ENCODE results near the gene UGT2A2. TPM values are rescaled to one million over a fixed set of nuclear protein-coding genes. Genes with fewer than 3 reads are reported as not detected.

Gene UGT2A2
- total and polyA plus RNA-seq, 2 experiments from 2014 or later, result not detected

DNA sequence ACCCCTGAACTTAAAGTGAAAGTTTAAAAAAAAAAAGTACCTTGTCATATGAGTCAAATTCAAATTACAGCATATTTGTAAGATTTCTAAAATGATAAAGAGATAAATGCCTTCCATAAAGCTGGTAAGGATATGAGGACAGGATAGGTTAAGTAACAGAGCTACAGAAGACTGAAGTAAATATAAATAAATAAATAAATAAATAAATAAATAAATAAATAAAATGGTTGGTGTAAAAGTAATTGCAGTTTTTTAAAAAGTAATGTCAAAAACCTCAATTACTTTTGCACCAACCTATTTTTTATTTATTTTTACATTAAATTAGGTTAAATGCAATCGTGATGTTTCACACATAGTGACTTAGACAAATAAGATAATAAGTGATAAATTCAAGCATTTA is 62.2 kb downstream of the UGT2A2 start:
- H3K36me3 Mint-ChIP-seq (ENCODE audit: low read depth), result no peaks in the 10 kb centered on the region
- H3K4me1 Mint-ChIP-seq, result no peaks in the 10 kb centered on the region

More for the DNA sequence above, 62.2 kb downstream of the UGT2A2 start:
- no peak for DNase-seq (ENCODE audit: low spot score)
- no peaks in the 10 kb centered on the region for H4K20me1 ChIP-seq (replicated peaks; ENCODE audit: insufficient read depth)
- H3K9me3 Mint-ChIP-seq, result no peaks in the 10 kb centered on the region; the same call in 2 of the 3 replicates
- H3K27ac Mint-ChIP-seq, result no peak overlapping the region
- H3K9me2 ChIP-seq (ENCODE audit: insufficient read depth), result no peaks in the 10 kb centered on the region
- H3K4me2 ChIP-seq, result no peak overlapping the region
- H3K79me2 ChIP-seq (replicated peaks; ENCODE audit: insufficient read depth), result no peaks in the 10 kb centered on the region
- H3K4me3 Mint-ChIP-seq, result no peak overlapping the region
- TF ChIP-seq EZH2 (IDR thresholded peaks at IDR 0.05; ENCODE audit: low read depth, unreplicated experiment) (no peak), ZNF114 (CRISPR knock-in tag; IDR thresholded peaks at IDR 0.05) (no peak), REST (IDR thresholded peaks at IDR 0.05; ENCODE audit: unreplicated experiment) (no peak), NANOG (IDR thresholded peaks at IDR 0.05; ENCODE audit: borderline replicate concordance) (no peak), CTCF (conservative IDR thresholded peaks at IDR 0.05; ENCODE audit: low read depth in 2 of 2) (no peak), EZH2phosphoT487 (IDR thresholded peaks at IDR 0.05; ENCODE audit: unreplicated experiment) (no peak), CREB1 (CRISPR knock-in tag; IDR thresholded peaks at IDR 0.05; ENCODE audit: low read depth) (no peak)
- H2AFZ ChIP-seq, result no peak overlapping the region
- H3K27me3 Mint-ChIP-seq (ENCODE audit: insufficient read depth, low read depth, poor library complexity), result no peaks in the 10 kb centered on the region
- no peak for ATAC-seq
- no peaks in the 10 kb centered on the region for H3F3A ChIP-seq (replicated peaks; ENCODE audit: low read depth)
- H3K4me3 ChIP-seq, result no peak overlapping the region
- no peak overlapping the region for H3K27ac ChIP-seq (ENCODE audit: low read depth)
- no peaks in the 10 kb centered on the region for H3K4me1 ChIP-seq (ENCODE audit: insufficient read depth)
- no peaks in the 10 kb centered on the region for H3K36me3 ChIP-seq (ENCODE audit: insufficient read depth)
- no peaks in the 10 kb centered on the region for H3K27me3 ChIP-seq (ENCODE audit: insufficient read depth)
